ENCODE data around the gene MACROH2A2. TPM values are rescaled to one million over a fixed set of nuclear protein-coding genes. Genes with fewer than 3 reads are reported as not detected.

MACROH2A2 gene
- total and polyA plus RNA-seq, 2 of the 13 experiments (the other 11 are each of a cell fraction or from before 2014, with no cell fraction given) = 9.8 to 43.1 TPM

DNA sequence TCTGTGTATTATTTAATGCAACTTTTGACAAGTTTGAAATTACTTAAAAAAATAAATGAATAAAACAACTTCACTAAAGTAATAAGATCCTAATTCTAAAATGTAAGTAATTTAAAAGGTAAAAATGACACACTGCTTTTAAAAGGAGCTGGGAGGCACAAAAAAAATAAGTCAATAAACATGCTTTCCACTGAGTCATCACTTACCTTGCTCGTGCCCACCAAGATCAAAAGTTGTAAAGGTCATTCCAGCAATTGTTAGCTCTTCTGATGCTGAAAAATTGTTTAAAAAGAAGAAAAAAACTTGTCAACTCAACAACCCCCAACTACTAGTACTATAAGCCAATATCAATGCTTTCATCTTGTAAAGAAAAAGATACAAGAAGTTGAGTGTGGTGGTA, 108.2 kb downstream of the MACROH2A2 start (continued):
- TF ChIP-seq, protein P1, sequence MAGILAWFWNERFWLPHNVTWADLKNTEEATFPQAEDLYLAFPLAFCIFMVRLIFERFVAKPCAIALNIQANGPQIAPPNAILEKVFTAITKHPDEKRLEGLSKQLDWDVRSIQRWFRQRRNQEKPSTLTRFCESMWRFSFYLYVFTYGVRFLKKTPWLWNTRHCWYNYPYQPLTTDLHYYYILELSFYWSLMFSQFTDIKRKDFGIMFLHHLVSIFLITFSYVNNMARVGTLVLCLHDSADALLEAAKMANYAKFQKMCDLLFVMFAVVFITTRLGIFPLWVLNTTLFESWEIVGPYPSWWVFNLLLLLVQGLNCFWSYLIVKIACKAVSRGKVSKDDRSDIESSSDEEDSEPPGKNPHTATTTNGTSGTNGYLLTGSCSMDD (CRISPR knock-in tag; IDR thresholded peaks at IDR 0.05) = no peak
- peak; percentile 72 for TF ChIP-seq MAFF (IDR thresholded peaks at IDR 0.05; ENCODE audit: low read depth, low read length)
- TF ChIP-seq, protein P2, sequence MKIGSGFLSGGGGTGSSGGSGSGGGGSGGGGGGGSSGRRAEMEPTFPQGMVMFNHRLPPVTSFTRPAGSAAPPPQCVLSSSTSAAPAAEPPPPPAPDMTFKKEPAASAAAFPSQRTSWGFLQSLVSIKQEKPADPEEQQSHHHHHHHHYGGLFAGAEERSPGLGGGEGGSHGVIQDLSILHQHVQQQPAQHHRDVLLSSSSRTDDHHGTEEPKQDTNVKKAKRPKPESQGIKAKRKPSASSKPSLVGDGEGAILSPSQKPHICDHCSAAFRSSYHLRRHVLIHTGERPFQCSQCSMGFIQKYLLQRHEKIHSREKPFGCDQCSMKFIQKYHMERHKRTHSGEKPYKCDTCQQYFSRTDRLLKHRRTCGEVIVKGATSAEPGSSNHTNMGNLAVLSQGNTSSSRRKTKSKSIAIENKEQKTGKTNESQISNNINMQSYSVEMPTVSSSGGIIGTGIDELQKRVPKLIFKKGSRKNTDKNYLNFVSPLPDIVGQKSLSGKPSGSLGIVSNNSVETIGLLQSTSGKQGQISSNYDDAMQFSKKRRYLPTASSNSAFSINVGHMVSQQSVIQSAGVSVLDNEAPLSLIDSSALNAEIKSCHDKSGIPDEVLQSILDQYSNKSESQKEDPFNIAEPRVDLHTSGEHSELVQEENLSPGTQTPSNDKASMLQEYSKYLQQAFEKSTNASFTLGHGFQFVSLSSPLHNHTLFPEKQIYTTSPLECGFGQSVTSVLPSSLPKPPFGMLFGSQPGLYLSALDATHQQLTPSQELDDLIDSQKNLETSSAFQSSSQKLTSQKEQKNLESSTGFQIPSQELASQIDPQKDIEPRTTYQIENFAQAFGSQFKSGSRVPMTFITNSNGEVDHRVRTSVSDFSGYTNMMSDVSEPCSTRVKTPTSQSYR (CRISPR knock-in tag; IDR thresholded peaks at IDR 0.05; ENCODE audit: borderline replicate concordance) = no peak
- TF ChIP-seq ZBTB44 (CRISPR knock-in tag; IDR thresholded peaks at IDR 0.05) = no peak
- no peak for TF ChIP-seq ZIK1 (CRISPR knock-in tag; IDR thresholded peaks at IDR 0.05; ENCODE audit: borderline replicate concordance, low read depth)
- no peak for TF ChIP-seq ZNF292 (CRISPR knock-in tag; IDR thresholded peaks at IDR 0.05; ENCODE audit: borderline replicate concordance, low read depth)
- TF ChIP-seq HBP1 (CRISPR knock-in tag; IDR thresholded peaks at IDR 0.05; ENCODE audit: low read depth) = no peak
- no peak for TF ChIP-seq ZNF430 (CRISPR knock-in tag; IDR thresholded peaks at IDR 0.05)
- TF ChIP-seq PHB2 (IDR thresholded peaks at IDR 0.05; ENCODE audit: partially characterized antibody) = no peak
- TF ChIP-seq ZNF557 (CRISPR knock-in tag; IDR thresholded peaks at IDR 0.05) = no peak
- no peak for TF ChIP-seq ARID2 (CRISPR knock-in tag; IDR thresholded peaks at IDR 0.05; ENCODE audit: borderline replicate concordance)
- TF ChIP-seq ZC3H4 (CRISPR knock-in tag; IDR thresholded peaks at IDR 0.05; ENCODE audit: borderline replicate concordance) = no peak
- no peak for TF ChIP-seq EHMT2 (IDR thresholded peaks at IDR 0.05; ENCODE audit: borderline replicate concordance, low read depth, low read length)
- TF ChIP-seq SRF (IDR thresholded peaks at IDR 0.05; ENCODE audit: low read depth, low read length) = no peak
- TF ChIP-seq ATF3 (CRISPR knock-in tag; IDR thresholded peaks at IDR 0.05) = no peak
- TF ChIP-seq ZNF138 (CRISPR knock-in tag; IDR thresholded peaks at IDR 0.05; ENCODE audit: low read depth) = no peak
- no peak for TF ChIP-seq NAIF1 (CRISPR knock-in tag; IDR thresholded peaks at IDR 0.05; ENCODE audit: borderline replicate concordance)
- TF ChIP-seq, protein P3, sequence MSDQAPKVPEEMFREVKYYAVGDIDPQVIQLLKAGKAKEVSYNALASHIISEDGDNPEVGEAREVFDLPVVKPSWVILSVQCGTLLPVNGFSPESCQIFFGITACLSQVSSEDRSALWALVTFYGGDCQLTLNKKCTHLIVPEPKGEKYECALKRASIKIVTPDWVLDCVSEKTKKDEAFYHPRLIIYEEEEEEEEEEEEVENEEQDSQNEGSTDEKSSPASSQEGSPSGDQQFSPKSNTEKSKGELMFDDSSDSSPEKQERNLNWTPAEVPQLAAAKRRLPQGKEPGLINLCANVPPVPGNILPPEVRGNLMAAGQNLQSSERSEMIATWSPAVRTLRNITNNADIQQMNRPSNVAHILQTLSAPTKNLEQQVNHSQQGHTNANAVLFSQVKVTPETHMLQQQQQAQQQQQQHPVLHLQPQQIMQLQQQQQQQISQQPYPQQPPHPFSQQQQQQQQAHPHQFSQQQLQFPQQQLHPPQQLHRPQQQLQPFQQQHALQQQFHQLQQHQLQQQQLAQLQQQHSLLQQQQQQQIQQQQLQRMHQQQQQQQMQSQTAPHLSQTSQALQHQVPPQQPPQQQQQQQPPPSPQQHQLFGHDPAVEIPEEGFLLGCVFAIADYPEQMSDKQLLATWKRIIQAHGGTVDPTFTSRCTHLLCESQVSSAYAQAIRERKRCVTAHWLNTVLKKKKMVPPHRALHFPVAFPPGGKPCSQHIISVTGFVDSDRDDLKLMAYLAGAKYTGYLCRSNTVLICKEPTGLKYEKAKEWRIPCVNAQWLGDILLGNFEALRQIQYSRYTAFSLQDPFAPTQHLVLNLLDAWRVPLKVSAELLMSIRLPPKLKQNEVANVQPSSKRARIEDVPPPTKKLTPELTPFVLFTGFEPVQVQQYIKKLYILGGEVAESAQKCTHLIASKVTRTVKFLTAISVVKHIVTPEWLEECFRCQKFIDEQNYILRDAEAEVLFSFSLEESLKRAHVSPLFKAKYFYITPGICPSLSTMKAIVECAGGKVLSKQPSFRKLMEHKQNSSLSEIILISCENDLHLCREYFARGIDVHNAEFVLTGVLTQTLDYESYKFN (CRISPR knock-in tag; conservative IDR thresholded peaks at IDR 0.05) = no peak
- no peak for TF ChIP-seq ZBTB3 (CRISPR knock-in tag; IDR thresholded peaks at IDR 0.05; ENCODE audit: borderline replicate concordance, low read depth)
- no peak for TF ChIP-seq ZFP82 (CRISPR knock-in tag; IDR thresholded peaks at IDR 0.05; ENCODE audit: borderline replicate concordance)
